Occipital lobe (tissue), 2 donors: ENCODE data around the gene MPHOSPH9. TPM values are rescaled to one million over a fixed set of nuclear protein-coding genes. Genes with fewer than 3 reads are reported as not detected.

Source experiments
- DNase-seq: peaks from one replicate; lab custom pipeline; 2025; lab: John Stamatoyannopoulos, UW
- total RNA-seq: library from RNA; depleted of rRNA; stranded (reverse); fragments of >200 nt; gene quantifications from one replicate; pipeline ENCODE4 v1.2.3, GENCODE V29; 2014

Gene MPHOSPH9
- total RNA-seq: 101 TPM

DNA sequence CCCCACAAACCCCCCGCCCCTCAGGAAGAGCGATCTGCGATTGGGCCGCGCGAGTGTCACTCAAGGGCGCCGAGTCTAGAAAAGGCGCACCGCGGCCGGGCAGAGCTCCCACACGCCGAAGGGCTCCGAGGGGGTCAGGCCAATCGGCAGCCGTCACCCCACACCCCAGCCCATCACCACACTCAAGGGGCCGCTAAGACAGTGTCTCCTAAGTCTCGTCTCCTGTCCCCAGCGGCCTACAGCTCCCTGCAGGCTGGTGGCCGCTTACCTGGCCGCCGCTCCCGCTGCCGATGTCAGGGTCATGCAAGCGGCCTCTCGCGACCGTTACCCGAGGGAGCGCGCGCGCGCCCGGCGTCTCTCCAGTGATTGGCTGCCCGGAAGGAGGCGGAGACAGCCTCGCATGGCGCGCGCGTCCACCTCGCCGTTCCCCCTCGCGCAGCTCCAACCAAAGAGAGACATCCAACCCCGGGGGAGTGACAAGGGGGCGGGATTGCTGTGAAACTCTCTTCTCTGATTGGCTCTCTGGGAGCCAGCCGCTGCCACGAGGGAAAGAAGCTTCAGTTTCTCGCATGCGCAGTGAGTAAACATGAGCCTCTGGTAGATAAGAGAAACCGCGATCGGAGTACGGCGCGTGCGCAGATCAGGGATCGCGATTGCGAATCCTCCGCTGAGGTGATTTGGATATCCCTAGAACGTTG lies at the start of gene MPHOSPH9, which contains the start of gene MTRFR:
TSS of gene MPHOSPH9 (minus strand) at position 335 of the 698 bp plus-strand sequence. CDS start 2,777 bp downstream, outside the sequence.
TSS of gene MTRFR (plus strand) at position 630 of the 698 bp plus-strand sequence. CDS start 20,239 bp downstream, outside the sequence.
- DNase-seq: peak; percentile 99

- no peak for DNase-seq
Observed at GRCh38 chr12:123282111-123282510, 49.2 kb upstream of the MPHOSPH9 start.

DNA sequence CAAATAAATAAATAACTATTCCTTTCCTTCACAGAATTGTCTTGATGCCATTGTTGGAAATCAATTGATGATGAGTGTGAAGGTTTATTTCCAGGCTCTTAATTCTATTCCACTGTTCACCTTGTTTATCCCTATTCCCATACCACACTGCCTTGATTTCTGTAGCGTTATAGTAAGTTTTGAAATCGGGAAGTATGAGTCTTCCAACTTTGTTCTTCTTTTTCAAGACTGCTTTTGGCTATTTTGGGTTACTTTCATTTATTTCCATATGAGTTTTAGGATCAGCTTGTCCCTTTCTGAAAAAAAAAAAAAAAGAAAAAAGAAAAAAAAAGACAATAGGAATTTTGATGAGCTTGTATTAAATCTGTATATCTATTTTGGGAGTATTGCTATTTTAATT lies 48.0 kb upstream of the MPHOSPH9 start:
- DNase-seq: no peak

GRCh38 chr12:123278101-123278627 lies 45.2 kb upstream of the MPHOSPH9 start:
- no peak for DNase-seq

DNA sequence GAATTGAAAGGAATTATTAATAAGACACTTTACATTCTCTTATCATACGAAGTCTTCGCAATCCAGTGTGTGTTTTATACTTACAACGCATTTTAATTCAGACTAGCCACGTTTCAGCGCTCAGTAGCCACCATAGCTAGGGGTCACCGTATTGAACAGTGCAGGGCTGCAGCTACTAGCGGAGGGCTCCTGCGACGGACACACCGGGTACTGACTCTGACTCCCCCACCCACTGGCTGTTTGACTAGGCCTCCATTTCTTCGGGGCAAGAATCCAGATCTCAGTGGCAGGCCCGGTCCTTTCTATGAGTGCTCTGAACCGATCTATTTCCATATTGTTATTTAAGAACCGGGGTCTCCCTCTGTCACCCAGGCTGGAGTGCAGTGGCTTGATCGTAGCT lies 40.2 kb upstream of the MPHOSPH9 start:
- DNase-seq: no peak

GRCh38 chr12:123271001-123271668 lies 38.2 kb upstream of the MPHOSPH9 start:
- peak; percentile 52 for DNase-seq

DNA sequence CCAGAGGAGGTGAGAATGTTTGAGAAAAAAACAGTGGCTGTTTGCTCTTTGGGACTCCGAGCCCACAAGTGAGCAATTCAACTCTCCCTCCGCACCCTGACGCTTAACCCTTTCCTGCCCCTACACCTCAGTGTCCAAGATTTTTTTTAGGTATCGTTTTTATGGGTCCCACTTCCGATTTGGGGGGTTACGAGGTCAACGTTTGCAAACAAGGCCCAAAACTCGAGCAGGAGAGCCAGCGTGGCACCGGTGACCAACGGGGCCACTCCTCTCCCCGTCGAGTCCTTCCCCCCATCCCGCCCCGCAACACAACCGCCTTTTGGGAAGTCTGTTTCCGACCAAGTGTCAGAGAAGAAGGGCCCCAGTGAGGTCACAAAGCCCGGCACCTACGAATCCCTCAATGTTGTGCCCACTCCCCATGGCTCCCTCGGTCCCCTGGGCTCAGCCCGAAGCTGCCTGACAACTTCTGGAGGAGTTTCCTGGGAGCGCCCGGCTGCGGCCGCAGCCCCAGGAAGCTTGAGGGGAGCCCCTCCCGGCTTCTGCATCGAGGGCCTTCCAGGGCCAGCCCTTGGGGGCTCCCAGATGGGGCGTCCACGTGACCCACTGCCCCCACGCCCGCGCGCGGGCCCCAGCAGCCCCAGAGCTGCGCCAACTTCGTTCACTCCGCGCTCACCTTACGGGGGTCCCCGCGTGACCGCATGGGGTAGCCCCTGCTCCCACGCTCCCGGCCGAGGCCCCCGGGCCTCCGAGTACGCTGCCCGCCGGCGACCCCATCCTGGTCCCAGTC lies 37.5 kb upstream of the MPHOSPH9 start:
- no peak for DNase-seq

DNA sequence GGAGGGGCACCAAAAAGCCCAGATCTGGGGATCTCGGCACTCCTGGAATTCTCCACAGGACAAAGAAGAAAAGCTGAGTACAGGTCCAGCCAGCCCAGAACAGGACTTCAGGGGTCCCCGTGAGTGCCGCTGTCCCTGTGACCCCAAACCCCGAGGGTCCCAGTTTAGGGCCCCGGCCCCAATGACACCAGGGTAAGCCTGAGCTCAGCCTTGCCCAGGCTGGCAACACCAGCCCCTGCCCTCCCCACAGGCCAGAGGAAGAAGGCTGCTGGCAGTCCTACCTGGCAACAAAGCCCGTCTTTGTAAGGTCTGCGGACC lies 36.9 kb upstream of the MPHOSPH9 start:
- no peak for DNase-seq

DNA sequence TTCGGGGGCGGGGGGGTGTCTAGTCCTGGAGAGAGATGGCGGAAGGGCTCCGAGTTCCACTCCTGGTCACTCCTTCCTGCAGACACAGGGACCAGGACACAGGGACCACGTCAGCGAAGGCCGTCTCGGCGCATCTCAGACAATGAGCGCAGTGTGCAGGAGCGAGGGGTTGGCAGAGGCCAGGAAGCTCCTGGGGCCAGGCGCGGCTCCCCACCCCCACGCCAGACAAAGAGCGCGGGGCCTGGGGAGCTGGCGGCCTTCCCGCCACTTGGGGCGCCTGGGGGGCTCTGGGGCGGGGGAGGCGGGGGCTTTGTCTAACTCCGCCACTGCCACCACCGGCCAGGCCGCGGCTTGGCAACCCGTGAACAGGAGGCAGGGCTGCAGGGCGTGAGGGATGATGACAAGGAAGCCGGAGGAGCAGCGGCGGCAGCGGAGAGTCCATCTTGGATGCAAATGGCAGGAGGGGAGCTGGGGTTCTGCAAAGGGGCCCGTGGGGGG lies 36.5 kb upstream of the MPHOSPH9 start:
- DNase-seq: peak; percentile 83

GRCh38 chr12:123268850-123269249 lies 35.9 kb upstream of the MPHOSPH9 start:
- DNase-seq: no peak

DNA sequence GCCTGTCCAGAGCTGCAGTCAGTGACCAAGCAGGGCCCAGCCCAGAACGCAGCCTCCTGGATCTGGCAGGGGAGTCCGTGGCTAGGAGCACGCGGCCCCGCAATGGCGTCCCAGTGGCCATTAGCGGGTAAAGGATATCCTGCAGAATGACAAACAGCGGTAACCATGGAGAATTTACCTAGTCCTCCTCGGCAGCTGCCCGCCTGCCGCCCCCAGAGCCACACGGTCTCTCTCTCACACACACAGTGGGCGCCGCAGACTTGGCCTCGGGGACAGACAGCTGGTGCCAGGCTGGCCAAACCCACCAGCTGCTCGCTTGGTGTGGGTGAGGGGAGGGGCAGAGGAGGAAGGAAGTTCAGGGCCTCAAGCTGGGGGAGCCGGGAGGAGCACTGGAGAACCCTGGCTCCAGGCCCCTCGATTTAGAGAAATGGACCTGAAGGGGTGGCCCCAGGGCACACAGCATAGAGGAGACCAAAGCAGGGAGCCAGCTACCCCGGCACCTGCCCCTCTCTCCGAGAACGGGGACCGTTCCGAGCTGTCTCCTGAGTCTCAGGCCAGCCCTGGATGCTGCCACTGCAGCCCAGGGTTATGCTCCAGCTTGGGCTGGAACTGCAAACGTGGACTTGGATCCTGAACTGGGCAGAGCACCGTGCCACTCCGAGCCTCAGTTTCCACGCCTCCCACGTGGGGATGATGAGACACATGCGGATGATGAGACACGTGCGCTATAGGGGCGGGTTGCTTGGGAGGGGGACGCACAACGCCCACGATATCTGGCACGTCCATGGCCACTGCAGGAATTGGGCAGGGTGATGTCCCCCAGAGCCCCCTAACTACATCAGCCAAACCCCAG lies 35.3 kb upstream of the MPHOSPH9 start:
- peak; percentile 74 for DNase-seq

- no peak for DNase-seq
Observed at GRCh38 chr12:123267335-123267920, 34.5 kb upstream of the MPHOSPH9 start.

DNA sequence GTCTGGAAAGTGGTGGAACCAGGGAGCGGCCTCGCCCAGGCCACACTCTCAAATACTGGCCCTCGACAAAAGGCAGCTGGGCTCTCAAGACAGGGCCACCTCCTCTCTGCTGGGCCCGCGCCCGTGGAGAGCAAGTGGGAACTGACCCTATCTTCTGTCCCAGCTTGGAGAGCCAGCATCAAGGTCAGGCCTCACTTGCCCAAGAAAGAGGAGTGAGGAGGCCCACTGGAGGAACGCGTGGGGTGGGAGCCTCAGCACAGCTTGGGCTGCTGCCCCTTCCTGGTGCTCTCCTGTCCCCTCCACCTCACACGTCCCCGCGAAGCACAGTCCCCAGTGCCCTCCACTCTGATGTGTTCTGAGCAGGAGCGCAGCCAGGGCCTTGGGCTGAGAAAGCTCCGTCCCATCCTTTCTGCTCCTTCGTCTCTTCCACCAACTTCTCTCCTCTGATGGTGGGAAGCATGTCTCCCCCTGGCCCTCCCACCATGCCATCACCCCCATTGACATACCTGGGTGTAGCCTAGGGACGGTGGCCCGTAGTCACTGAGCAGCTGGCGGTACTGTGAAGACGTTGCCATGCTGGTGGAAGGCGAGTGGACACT lies 33.8 kb upstream of the MPHOSPH9 start:
- DNase-seq: no peak

DNA sequence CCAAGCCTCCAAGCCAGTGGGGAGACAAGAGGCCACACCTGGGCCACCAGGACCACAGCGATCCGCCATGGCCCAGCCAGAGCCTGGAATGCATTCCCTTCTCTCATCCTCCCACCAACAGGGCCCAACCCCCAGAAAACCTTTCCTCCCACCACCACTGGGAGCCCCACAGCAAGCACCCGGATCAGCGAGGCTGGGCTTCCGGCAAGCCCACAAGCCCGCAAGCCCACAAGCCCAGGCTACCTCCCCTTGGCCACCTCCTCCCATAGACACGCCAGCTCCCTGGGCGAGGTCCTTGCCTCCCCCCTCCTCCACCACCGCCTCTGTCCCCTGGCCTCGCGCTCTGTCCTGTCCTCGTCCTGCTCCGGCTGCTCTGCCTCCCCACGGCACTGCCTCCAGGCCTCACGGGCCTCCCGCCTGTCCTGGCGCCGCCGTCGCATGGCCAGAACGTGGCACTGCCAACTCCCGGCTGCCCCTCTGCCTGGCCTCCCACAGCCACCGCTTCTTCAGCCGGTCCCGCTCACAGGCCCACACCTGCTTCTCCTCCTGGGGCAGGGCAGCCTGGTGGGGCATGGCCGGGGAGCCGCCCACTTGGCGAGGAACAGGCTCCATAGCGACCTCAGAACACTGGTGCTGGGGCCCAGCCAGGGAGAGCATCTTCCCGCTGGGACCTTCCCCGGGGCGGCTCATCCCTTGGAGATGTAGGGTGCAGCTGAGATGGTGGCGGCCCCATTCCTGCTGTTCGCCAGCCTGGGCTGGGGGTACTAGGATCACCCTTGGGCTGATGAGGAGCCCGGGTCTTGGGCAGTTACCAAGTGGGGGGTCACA lies 33.1 kb upstream of the MPHOSPH9 start:
- DNase-seq: no peak

DNA sequence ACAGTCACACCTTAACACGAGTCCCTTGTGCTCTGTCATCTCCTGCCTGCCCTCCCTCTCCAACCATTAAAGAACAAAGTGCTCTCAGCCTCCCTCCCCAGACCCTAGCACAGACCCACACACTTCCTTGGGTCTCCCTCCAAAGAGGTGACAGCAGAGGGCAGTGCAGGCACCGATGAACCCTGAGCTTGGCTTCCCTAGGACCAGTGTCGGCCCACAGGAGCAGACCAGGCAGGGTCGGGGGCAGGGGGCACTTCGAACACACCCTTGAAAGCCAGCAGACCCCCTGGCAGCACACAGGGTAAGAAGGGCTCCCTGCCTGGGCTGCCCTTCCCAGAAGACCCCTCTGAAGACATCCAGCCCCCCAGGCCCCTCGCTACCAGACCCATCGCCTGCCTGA lies 31.7 kb upstream of the MPHOSPH9 start:
- DNase-seq: no peak

- no peak for DNase-seq
Observed at GRCh38 chr12:123263196-123263817, 30.4 kb upstream of the MPHOSPH9 start.

DNA sequence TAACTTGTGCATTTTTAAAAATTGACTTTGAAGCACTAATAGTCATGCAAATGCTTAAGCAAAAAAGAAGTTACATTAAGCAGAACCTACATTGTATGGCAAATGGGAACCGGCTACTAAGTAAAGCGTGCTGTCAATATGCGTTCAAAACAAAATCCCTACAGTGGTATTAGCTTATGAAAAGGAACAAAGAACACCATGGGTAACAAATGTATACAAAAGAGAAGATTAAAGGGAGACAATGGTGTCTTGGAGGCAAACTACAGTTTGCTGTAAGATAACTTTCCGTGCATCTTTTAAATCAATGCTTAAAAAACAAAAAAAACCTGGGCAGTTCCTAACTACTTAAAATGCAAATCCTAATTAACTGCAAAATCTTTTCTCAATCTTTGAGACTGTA lies 28.3 kb upstream of the MPHOSPH9 start:
- no peak for DNase-seq

DNA sequence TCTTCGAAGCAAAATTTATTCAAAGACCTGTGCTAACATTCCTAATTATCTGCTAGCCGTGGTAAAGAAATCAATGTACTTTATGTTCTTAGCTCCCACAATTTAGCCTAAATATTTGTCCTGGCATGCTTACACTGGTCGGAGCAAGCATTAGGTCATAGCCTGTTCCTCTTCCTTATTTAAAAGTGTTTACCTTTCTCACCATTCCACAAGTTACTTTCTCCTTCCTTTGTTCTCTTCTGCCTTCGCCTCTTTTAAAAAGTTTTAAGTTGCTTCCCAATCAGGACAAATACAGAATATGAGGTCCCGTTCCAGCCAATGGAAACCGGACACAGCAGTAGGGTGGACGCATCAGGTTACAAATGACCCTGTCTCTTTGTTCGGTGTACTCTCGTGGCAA lies 27.1 kb upstream of the MPHOSPH9 start:
- no peak for DNase-seq

GRCh38 chr12:123258593-123258992 lies 25.7 kb upstream of the MPHOSPH9 start:
- no peak for DNase-seq
